ENCODE measurements around the gene SETD4.

The SETD4 gene

DNA sequence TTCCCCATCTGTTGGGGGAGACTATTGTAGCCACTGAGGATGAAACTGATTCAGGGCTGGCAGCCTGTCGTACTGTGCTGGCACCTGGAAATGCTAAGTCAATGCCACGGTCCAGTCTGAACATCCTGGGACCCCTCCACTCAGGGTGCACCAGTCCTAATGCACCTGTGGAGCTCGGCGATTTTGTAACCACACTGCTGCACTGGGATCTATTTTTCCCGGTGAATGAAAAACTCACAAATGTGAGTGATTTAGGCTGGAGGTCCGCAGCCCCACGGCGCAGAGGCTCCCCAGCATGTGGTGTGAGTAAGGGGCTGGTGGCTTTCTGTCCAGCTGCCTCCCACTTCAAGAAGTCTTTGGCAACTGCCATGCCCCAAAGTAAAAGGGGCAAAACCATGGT, 35.5 kb downstream of the SETD4 start:
- TF ChIP-seq, protein P1, sequence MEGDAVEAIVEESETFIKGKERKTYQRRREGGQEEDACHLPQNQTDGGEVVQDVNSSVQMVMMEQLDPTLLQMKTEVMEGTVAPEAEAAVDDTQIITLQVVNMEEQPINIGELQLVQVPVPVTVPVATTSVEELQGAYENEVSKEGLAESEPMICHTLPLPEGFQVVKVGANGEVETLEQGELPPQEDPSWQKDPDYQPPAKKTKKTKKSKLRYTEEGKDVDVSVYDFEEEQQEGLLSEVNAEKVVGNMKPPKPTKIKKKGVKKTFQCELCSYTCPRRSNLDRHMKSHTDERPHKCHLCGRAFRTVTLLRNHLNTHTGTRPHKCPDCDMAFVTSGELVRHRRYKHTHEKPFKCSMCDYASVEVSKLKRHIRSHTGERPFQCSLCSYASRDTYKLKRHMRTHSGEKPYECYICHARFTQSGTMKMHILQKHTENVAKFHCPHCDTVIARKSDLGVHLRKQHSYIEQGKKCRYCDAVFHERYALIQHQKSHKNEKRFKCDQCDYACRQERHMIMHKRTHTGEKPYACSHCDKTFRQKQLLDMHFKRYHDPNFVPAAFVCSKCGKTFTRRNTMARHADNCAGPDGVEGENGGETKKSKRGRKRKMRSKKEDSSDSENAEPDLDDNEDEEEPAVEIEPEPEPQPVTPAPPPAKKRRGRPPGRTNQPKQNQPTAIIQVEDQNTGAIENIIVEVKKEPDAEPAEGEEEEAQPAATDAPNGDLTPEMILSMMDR (conservative IDR thresholded peaks at IDR 0.05; ENCODE audit: low read depth, low read length) = no peak
- no peak for DNase-seq (ENCODE audit: low read depth)

GRCh38 chr21:36023092-36023480, 37.2 kb downstream of the SETD4 start:
- H3K4me3 ChIP-seq (ENCODE audit: low read depth, low read length) = no peak overlapping the region
- DNase-seq (ENCODE audit: low read depth) = no peak
- TF ChIP-seq, protein P1 (conservative IDR thresholded peaks at IDR 0.05; ENCODE audit: low read depth, low read length) = no peak

More for the DNA sequence above, 35.5 kb downstream of the SETD4 start:
- no peak overlapping the region for H3K4me3 ChIP-seq (ENCODE audit: low read depth, low read length)

DNA sequence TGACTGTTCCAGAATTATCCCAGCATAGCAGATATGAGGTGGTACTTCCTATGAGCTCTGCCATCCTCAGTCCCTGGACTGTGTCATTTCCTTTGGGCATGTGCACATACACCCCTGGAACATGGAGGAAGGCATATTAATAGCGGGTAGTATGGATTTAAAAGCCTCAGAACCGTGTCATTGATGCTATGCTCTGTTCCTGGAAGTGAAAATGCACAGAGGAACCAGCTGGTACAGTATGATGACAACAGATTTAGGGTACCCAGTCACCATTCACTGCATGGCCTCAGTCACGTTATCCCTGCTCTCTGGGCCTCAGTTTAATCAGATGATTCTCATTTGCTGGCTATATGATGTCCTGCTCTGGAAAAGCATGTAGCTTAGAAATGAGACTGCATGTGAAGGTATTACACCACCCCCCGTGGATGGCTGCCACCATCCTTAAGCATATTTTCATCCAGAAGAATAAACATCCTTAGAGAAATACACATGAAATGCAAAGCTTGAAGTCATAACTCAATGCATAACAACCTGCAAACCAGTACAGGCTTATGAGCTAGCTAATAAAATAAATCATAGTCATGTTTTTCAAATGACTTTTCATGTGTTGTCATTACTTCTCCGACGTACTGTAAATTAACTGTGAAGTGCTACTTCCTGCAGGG, 37.8 kb downstream of the SETD4 start:
- TF ChIP-seq, protein P1 (conservative IDR thresholded peaks at IDR 0.05; ENCODE audit: low read depth, low read length) = no peak

GRCh38 chr21:36021251-36021837, 39.0 kb downstream of the SETD4 start:
- H3K4me3 ChIP-seq (ENCODE audit: low read depth, low read length) = no peak overlapping the region
- no peak for DNase-seq (ENCODE audit: low read depth)
- TF ChIP-seq, protein P1 (conservative IDR thresholded peaks at IDR 0.05; ENCODE audit: low read depth, low read length) = no peak

More for the DNA sequence above, 37.8 kb downstream of the SETD4 start:
- DNase-seq (ENCODE audit: low read depth) = no peak
- H3K4me3 ChIP-seq (ENCODE audit: low read depth, low read length) = no peak overlapping the region

GRCh38 chr21:36015045-36015444, 45.3 kb downstream of the SETD4 start:
- TF ChIP-seq, protein P1 (conservative IDR thresholded peaks at IDR 0.05; ENCODE audit: low read depth, low read length) = no peak
- no peak for DNase-seq (ENCODE audit: low read depth)
- H3K4me3 ChIP-seq (ENCODE audit: low read depth, low read length) = no peak overlapping the region

- no peak for DNase-seq (ENCODE audit: low read depth)
- H3K4me3 ChIP-seq (ENCODE audit: low read depth, low read length) = no peak overlapping the region
- TF ChIP-seq, protein P1 (conservative IDR thresholded peaks at IDR 0.05; ENCODE audit: low read depth, low read length) = no peak
These were observed 49.5 kb downstream of the SETD4 start for GRCh38 chr21:36010801-36011200.

DNA sequence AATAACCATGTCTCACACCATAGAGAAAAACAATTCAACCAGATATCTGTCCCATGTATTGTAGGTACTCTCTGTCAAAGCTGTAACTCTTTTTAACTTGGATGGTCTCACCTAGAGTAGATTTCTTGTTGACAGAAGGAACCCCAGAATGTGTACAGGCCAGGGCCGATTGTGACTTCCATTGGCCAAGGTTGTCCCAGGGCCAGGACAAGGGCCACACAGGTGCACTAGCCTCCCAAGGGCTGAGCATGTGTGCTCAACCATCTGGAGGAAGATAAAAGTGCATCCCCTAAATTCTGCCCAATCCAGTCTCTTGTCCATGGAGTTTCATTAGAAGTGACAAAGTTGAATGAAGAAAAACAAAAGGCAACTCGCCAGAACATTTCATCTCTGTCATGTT, 51.8 kb downstream of the SETD4 start:
- TF ChIP-seq, protein P1 (conservative IDR thresholded peaks at IDR 0.05; ENCODE audit: low read depth, low read length) = no peak
- no peak for DNase-seq (ENCODE audit: low read depth)

More for the DNA sequence above, 51.8 kb downstream of the SETD4 start:
- H3K4me3 ChIP-seq (ENCODE audit: low read depth, low read length) = no peak overlapping the region
